Uterus (tissue), 2 donors: ENCODE data around the gene MAN1B1.

Source experiments
- CTCF ChIP-seq, 4 experiments: fragments of 200-600 bp in 2 of 4; fragments of 450-650 bp in 2 of 4; sonication (generic) in 2 of 4; IDR thresholded peaks; one replicate each; pipeline ENCODE4 v1.5.1; 2016 to 2019; ENCODE audit warnings: antibody characterized with exemption in 4 of 4, mild to moderate bottlenecking in 2 of 4, moderate library complexity in 1 of 4
- POLR2A ChIP-seq, 2 donors: fragments of 450-650 bp; IDR thresholded peaks; one replicate each; pipeline ENCODE4 v1.6.1; 2016; ENCODE audit warnings: antibody characterized with exemption in 2 of 2, mild to moderate bottlenecking in 1 of 2, moderate library complexity in 1 of 2

DNA sequence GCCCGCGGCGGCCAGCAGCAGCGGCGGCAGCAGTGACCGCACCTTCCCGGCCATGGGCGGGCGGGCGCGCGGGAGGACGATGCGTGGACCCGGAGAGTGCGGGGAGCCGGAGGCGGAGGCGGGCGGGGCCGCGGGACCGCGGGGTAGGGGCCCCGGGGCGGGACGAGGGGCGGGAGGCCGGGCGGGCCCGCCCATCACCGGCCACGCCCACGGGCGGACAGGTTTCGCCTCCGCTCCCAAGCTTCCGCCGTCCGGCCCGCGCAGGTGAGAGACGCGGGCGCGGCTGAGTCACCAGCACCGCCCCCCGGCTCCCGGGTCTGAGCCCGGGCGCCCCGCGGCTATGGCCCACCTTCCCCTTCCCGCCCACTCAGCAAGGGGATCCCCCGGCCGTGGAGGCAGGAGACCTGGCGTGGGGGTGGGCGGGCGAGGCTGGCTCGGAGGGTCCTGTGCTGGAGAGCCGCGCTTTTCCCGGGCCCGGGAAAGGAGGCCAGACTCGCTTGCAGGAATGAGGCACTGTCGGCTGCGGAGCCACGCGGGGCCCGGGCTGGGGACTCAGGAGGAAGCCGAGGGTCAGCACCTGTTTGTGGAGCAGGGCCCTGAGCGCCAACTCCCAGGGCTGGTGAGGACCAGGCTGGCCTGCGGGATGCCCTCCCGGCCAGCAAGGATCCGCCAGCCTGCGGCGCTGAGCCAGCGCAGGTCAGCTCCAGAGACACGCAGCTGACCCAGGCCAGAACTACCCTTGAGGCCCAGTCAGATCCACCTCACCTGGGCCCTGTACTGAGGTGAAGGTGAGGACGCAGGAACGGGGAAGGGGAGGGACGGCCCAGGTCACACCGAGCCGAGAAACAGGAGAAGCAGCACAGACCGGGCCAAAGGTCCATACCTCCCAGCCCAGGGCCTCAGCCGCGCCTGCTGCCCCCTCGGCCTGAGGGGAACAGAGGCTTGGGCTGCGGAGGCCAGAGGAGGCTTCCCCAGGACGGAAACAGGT lies 32.5 kb upstream of the MAN1B1 start, which contains the start of gene ENTPD2:
- no peak for TF ChIP-seq CTCF (IDR thresholded peaks at IDR 0.05)
- TF ChIP-seq POLR2A (IDR thresholded peaks at IDR 0.05), result no peak
